Measurements from ENCODE around the gene MAP3K21.

MAP3K21 gene

GRCh38 chr1:233327651-233328141 is at the start of gene MAP3K21:
MAP3K21 (plus strand) TSS chr1:233327724; CDS start chr1:233328029, 305 bp downstream.
- no peak for DNase-seq

- DNase-seq, result no peak
Observed at GRCh38 chr1:233278631-233279030, 48.9 kb upstream of the MAP3K21 start.

GRCh38 chr1:233279971-233280370 is 47.6 kb upstream of the MAP3K21 start:
- DNase-seq, result no peak

- no peak for DNase-seq
Observed at GRCh38 chr1:233281711-233282581, 45.6 kb upstream of the MAP3K21 start.

- no peak for DNase-seq
Observed at GRCh38 chr1:233282582-233282886, 45.0 kb upstream of the MAP3K21 start.

- peak; percentile 46 for DNase-seq
Observed at GRCh38 chr1:233289676-233290075, 37.8 kb upstream of the MAP3K21 start.

GRCh38 chr1:233290396-233291034 is 37.0 kb upstream of the MAP3K21 start:
- DNase-seq, result no peak

- DNase-seq, result no peak
Observed at GRCh38 chr1:233293556-233294446, 33.7 kb upstream of the MAP3K21 start.

GRCh38 chr1:233294913-233295236 is 32.6 kb upstream of the MAP3K21 start:
- peak; percentile 6 for DNase-seq

GRCh38 chr1:233295237-233295974 is 32.1 kb upstream of the MAP3K21 start, which contains the start of gene PCNX2:
PCNX2 (minus strand) TSS chr1:233295725; CDS start chr1:233295478, 247 bp downstream.
- DNase-seq, result peak; percentile 42

- DNase-seq, result no peak
Observed at GRCh38 chr1:233295975-233296322, 31.6 kb upstream of the MAP3K21 start.

GRCh38 chr1:233299450-233299849 is 28.1 kb upstream of the MAP3K21 start:
- no peak for DNase-seq

GRCh38 chr1:233300326-233300725 is 27.2 kb upstream of the MAP3K21 start:
- DNase-seq, result no peak

- peak; percentile 9 for DNase-seq
Observed at GRCh38 chr1:233304489-233305102, 22.9 kb upstream of the MAP3K21 start.

- DNase-seq, result no peak
Observed at GRCh38 chr1:233313434-233314155, 13.9 kb upstream of the MAP3K21 start.

- DNase-seq, result no peak
Observed at GRCh38 chr1:233315718-233316301, 11.7 kb upstream of the MAP3K21 start.

GRCh38 chr1:233316473-233316872 is 11.1 kb upstream of the MAP3K21 start:
- no peak for DNase-seq

GRCh38 chr1:233319272-233319671 is 8.3 kb upstream of the MAP3K21 start:
- DNase-seq, result no peak

- no peak for DNase-seq
Observed at GRCh38 chr1:233320023-233320422, 7.5 kb upstream of the MAP3K21 start.

- no peak for DNase-seq
Observed at GRCh38 chr1:233323718-233324117, 3.8 kb upstream of the MAP3K21 start.

GRCh38 chr1:233326319-233326718 is 1.2 kb upstream of the MAP3K21 start:
- DNase-seq, result no peak

Data from NCI-H2029 (cell line).